ENCODE data around the gene PDCD1.

- no peak for TF ChIP-seq CTCF (IDR thresholded peaks at IDR 0.05)
- TF ChIP-seq ZFX (IDR thresholded peaks at IDR 0.05; ENCODE audit: borderline replicate concordance) = no peak
These were observed 31.3 kb downstream of the PDCD1 start for GRCh38 chr2:241827394-241827793.
